ENCODE measurements around the gene SMIM17.

DNA sequence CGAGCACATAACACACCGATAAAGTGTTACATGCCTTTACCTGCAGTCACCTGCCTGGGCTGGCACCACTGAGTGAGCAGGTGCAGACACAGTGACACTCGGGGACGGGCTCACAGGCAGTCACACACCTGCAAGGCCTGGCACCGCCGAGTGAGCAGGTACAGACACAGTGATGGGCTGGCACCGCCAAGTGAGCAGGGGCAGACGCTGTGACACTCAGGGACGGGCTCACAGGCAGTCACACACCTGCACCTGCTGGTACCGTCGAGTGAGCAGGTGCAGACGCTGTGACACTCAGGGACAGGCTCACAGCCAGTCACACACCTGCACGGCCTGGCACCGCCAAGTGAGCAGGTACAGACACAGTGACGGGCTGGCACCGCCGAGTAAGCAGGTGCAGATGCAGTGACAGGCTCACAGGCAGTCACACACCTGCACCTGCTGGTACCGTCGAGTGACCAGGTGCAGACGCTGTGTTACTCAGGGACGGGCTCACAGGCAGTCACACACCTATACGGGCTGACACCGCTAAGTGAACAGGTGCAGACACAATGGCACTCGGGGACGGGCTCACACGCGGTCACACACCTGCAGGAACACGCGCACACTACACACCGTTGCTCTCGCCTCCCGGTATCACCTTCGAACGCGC, 28.1 kb downstream of the SMIM17 start:
- TF ChIP-seq, protein P1, sequence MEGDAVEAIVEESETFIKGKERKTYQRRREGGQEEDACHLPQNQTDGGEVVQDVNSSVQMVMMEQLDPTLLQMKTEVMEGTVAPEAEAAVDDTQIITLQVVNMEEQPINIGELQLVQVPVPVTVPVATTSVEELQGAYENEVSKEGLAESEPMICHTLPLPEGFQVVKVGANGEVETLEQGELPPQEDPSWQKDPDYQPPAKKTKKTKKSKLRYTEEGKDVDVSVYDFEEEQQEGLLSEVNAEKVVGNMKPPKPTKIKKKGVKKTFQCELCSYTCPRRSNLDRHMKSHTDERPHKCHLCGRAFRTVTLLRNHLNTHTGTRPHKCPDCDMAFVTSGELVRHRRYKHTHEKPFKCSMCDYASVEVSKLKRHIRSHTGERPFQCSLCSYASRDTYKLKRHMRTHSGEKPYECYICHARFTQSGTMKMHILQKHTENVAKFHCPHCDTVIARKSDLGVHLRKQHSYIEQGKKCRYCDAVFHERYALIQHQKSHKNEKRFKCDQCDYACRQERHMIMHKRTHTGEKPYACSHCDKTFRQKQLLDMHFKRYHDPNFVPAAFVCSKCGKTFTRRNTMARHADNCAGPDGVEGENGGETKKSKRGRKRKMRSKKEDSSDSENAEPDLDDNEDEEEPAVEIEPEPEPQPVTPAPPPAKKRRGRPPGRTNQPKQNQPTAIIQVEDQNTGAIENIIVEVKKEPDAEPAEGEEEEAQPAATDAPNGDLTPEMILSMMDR (IDR thresholded peaks at IDR 0.05), result no peak
- TF ChIP-seq POLR2A (IDR thresholded peaks at IDR 0.05), result no peak

Measured in uterus (tissue), 2 donors.